Measurements from ENCODE around the gene DSG2.
A peak's percentile ranks its signal among the peaks of the same experiment; 100 is the strongest.

DSG2 gene

GRCh38 chr18:31590570-31590969 is 92.6 kb downstream of the DSG2 start:
- no peak for DNase-seq (ENCODE audit: low read depth, low spot score)

GRCh38 chr18:31591113-31591512 is 93.1 kb downstream of the DSG2 start:
- no peak for DNase-seq (ENCODE audit: low read depth, low spot score)

GRCh38 chr18:31591628-31592027 is 93.7 kb downstream of the DSG2 start, which contains the start of gene TTR:
TSS of gene TTR (plus strand) at chr18:31591877. CDS start at chr18:31591903, 26 bp downstream.
- no peak for DNase-seq (ENCODE audit: low read depth, low spot score)

GRCh38 chr18:31592506-31593157 is 94.7 kb downstream of the DSG2 start:
- no peak for DNase-seq (ENCODE audit: low read depth, low spot score)

DNA sequence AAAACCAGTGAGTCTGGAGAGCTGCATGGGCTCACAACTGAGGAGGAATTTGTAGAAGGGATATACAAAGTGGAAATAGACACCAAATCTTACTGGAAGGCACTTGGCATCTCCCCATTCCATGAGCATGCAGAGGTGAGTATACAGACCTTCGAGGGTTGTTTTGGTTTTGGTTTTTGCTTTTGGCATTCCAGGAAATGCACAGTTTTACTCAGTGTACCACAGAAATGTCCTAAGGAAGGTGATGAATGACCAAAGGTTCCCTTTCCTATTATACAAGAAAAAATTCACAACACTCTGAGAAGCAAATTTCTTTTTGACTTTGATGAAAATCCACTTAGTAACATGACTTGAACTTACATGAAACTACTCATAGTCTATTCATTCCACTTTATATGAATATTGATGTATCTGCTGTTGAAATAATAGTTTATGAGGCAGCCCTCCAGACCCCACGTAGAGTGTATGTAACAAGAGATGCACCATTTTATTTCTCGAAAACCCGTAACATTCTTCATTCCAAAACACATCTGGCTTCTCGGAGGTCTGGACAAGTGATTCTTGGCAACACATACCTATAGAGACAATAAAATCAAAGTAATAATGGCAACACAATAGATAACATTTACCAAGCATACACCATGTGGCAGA is 97.3 kb downstream of the DSG2 start:
- DNase-seq (ENCODE audit: low read depth, low spot score): peak; percentile 28

DNA sequence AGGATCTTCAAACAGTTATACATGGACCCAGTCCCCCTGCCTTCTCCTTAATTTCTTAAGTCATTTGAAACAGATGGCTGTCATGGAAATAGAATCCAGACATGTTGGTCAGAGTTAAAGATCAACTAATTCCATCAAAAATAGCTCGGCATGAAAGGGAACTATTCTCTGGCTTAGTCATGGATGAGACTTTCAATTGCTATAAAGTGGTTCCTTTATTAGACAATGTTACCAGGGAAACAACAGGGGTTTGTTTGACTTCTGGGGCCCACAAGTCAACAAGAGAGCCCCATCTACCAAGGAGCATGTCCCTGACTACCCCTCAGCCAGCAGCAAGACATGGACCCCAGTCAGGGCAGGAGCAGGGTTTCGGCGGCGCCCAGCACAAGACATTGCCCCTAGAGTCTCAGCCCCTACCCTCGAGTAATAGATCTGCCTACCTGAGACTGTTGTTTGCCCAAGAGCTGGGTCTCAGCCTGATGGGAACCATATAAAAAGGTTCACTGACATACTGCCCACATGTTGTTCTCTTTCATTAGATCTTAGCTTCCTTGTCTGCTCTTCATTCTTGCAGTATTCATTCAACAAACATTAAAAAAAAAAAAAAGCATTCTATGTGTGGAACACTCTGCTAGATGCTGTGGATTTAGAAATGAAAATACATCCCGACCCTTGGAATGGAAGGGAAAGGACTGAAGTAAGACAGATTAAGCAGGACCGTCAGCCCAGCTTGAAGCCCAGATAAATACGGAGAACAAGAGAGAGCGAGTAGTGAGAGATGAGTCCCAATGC is 98.3 kb downstream of the DSG2 start:
- peak; percentile 38 for DNase-seq (ENCODE audit: low read depth, low spot score)

GRCh38 chr18:31598021-31598805 is 100.2 kb downstream of the DSG2 start:
- no peak for DNase-seq (ENCODE audit: low read depth, low spot score)
